NK-92 (cell line): ENCODE results near the gene GABRG3.

Experiments used
- DNase-seq: peaks from one replicate; lab custom pipeline; 2025; ENCODE audit not compliant: unreplicated experiment; lab: John Stamatoyannopoulos, UW

The GABRG3 gene

DNA sequence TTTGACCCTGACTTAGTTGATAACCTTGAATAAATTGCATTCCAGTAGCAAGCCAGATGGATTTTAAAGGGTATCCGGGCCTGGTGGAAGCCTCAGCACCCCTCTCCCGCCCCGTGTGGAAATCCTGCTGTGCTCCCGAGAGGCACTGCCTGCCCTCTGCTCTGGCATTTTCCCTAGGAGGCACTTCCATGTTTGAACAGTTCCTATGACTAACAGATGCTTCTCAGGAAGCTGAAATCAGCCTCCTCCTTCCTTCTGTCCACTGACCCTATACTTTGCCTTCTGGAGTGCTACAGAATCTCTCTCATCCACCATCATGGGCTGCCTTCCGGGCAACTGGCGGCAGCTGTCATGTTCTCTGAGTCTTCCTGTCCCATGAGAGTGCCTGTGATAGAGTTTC, 90.8 kb downstream of the GABRG3 start:
- DNase-seq: no peak

DNA sequence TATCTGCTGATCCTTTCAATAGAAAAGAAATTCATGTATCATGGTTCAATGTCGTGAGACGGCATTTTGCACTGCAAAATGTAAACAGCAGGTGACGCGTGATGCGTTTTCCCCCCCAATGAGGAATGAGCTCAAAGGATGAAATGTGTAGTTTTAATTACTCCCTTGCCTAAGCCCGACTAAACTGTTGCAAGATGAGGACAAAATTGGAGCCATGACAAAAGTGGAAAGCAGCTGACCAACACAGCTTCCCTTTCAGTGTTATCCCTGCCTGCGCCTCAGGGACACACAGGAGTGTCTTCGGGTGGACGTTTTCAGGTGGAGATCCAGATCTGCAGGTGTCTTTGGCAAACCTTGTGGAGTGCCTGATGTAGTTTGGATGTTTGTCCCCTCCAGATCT, 92.0 kb downstream of the GABRG3 start:
- DNase-seq: no peak

DNA sequence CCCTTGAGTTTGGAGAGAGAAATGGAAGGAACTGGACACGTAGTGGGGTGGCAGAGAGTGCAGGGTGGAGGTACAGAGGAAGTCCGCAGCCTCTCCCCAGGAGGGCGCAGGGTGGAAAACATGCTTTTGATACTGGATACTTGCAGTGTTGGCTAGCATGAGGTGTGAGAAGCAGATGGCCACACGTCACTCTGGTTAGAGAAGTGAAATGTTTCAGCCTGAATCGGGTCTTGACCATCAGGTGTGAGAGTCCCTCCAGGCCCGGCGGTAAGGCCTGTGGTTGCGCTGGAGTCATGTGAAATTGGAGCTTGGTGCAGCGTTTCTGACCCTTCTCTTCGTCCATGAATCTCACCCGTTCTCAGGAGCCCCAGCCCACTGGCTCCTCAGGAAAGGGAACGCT, 93.1 kb downstream of the GABRG3 start:
- no peak for DNase-seq

DNA sequence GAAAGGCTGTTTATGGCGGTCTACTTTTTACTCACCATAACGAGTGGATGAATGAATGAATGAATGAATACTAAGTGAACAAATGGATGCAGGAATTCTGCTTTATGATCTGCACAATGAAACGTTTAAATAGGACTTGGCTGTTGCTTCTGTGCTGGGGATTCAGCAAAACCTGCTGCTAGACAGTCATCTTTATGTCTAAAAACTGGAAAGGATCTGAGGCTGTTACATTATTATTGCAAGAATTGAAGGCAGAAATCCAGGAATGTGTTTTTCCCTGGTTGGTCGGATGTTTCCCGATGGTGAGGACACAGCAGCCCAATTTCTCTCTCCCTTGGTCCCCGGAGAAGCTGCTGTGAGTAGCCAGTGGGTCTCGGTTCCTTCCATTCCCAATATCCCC, 94.2 kb downstream of the GABRG3 start:
- DNase-seq: no peak

DNA sequence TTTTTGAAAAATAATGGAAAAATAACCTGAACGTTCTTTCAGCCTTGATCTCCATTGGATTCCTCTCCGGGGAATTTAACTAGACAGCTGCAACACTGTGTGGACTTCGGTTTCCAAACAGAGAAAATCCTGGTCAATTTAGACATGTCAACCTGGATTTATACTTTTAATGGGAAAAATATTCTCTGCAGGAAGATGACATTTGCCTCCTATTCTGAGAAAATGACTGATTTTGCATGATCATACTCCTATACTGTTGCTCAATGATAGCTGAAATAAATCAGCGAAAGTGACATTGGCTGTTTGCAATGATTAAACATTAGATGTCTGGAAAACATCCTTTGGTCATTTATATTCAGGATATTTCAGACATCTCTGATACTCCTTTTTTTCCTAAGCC, 94.8 kb downstream of the GABRG3 start:
- no peak for DNase-seq

GRCh38 chr15:27066446-27066845, 95.5 kb downstream of the GABRG3 start:
- DNase-seq: no peak

DNA sequence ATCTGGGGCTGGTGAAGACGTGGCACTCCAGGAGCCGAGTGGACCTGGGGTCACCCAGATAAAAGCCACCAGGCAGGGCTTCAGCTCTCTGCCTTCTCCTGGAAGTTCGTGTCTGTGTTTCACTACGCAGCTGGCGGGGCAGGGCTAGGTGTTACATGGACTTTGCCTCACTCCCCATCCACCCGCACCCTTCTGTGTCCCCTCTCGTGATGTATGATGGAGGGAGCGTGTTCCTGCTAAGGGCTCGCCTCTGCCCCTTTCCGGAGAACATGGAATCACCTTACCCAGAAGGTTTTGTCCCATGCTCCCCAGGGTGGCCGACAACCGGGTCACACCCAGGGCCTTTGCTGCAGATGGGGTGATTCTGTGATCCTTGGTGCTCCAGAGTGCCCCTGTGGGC, 96.2 kb downstream of the GABRG3 start:
- no peak for DNase-seq

DNA sequence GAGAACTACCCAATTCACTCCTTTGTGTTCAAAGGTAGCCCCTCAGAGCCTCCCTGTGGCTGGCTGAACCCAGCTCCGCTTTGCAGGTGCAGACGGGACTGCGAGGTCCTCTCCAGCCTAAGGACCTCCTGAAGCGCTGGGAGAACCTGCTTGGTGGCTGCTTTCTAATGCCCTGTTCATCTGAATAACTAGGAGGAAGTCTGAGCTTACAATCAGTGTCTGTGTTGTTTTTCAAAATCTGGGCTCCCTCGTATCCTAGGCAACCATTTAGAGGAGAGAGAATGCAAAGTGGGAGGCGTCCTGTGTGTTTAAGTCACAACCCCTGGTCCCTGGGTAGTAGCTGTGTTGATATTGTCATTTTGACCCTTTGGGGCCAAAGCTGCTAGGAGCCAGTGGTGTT, 99.9 kb downstream of the GABRG3 start:
- no peak for DNase-seq

DNA sequence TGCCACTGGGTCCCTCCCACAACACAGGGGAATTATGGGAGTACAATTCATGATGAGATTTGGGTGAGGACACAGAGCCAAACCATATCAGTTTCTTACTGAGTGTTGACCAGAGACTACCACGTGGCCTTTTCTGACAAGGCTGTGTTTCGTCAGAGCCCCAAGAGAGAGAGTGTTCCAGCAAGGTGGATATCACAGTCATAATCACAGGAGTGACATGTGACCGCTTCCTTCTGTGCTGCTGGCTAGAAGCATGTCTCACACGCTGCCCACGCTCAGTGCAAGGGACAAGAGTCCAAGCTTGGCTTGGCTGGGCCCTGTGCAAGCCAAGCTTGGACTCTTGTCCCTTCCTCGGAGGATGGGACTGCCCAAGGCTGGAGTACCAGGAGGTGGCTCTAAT, 103.2 kb downstream of the GABRG3 start:
- no peak for DNase-seq

DNA sequence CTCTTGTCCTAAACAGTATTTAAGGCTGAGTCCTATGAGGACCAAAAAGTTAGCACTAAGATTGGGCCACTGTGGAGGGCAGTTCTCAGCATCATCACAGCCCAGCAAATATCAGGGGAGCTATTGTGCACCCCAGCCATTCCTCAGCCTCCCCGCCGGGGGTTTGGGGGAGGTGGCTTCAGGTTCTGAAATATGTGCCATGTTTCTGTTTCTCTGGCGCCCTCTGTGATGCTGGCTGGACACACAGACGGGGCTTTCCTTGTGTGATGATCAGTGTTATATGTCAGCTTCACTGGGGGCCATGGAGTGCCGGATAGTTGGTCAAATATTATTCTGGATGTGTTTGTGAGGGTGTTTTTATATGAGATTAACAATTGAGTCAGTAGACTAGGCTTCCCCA, 106.8 kb downstream of the GABRG3 start:
- DNase-seq: no peak

- no peak for DNase-seq
Measured at GRCh38 chr15:27081676-27082418, 110.9 kb downstream of the GABRG3 start.

DNA sequence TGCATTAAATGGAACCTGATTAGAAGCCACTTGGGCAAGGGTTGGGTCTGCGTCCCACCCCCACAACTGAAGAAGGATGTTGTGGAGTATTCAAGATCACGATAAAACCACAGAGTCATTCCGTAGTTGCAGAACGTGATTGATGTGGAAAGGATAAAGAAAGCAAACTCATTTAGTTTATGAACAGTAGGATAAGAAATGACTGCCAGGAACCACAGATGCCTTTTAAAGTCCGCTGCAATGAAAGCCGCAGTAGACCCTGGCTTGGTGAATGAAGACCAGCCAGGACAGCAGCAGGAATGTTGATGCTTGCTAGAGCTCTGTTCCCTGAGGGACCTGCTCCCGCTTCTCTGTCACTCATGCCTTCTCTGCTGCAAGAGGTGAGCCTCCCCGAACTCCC, 111.5 kb downstream of the GABRG3 start:
- no peak for DNase-seq

DNA sequence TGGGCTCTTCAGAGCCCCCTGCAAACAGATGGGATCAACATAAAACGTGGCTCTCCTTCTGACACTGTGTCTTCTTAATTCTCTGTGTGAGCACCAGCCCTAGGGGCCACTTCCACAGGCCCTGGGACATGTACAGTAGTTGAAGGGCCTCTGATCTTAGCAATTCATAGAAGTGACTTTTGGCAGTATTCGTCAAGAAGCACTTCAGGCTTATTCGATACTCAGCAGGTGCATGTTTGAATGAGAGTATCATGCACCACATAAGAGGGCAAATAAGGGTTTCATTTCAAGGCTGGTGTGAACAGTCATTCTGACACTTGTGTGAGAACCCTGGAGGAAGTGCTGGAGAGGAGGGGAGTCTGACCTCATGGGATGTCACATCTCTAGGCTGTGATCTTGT, 113.9 kb downstream of the GABRG3 start:
- DNase-seq: no peak

GRCh38 chr15:27086149-27086548, 115.2 kb downstream of the GABRG3 start:
- no peak for DNase-seq

GRCh38 chr15:27086805-27087204, 115.8 kb downstream of the GABRG3 start:
- no peak for DNase-seq

DNA sequence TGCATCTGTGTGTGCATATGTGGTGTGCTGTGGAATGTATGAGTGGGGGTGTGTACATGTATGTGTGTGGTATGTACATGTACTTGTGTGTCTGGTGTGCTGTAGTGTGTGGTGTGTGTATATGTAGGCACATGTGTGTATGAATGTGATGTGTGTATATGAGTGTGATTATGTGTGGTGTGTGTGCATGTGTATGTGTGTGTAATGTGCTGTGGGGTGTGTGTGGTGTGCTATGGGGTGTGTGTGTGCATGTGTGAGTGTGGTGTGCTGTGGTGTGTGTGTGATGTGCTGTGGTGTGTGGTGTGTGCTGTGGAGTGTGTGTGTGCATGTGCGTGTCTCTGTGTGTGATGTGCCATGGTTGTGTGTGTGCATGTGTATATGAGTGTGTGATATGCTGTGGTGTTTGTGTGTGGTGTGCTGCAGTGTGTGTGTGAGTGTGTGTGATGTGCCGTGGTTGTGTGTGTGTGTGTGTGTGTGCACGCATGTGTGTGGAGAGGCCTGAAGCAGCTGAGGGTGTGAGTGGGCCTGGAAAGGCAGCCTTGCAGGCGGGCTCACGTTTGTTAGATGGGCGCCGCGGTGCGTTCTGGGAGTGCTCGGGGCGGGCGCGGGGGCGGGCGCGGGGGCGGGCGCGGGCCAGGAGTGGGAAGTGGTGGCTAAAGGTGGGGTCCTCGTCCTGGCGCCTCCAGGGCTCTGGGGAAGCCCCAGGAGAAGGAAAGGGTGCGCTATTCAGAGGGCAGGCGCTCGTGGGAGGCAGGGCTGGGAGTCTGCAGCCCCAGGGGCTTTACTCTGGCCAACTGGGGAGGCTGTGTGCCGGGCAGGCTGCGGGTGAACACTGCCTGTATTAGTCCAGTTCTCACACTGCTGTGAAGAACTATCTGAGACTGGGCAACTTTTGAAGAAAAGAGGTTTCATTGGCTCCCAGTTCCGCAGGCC, 116.9 kb downstream of the GABRG3 start:
- DNase-seq: no peak

DNA sequence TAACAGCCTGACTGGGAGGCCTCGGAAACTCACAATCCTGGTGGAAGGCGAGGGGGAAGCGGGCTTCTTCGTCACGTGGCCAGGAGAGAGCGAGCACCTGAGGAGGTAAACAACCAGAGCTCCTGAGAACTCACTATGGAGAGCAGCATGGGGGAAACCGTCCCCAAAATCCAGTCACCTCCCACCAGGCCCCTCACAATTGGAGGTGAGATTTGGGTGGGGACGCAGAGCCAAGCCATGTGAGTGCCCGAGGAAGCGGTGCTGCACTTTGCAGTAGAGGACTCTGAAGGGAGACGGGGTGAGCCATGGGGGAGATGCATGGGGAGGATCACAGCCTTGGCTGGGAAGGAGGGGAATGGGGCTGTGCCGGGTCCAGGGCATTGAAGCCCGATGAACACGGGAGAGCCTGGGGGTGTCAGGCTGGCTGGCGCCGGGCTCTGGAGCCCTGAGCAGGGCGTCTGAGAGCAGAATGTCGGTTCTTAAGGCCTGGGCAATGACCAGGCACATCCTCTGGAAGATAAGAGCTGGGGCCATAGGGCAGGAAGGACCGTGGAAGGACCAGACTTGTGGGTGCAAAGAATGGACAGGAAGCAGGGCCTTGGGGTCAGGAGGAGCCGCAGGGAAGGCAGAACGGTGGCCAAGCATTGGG, 117.7 kb downstream of the GABRG3 start:
- no peak for DNase-seq

- DNase-seq: no peak
Measured at GRCh38 chr15:27089233-27089586, 118.2 kb downstream of the GABRG3 start.

GRCh38 chr15:27089676-27090075, 118.7 kb downstream of the GABRG3 start:
- DNase-seq: no peak

DNA sequence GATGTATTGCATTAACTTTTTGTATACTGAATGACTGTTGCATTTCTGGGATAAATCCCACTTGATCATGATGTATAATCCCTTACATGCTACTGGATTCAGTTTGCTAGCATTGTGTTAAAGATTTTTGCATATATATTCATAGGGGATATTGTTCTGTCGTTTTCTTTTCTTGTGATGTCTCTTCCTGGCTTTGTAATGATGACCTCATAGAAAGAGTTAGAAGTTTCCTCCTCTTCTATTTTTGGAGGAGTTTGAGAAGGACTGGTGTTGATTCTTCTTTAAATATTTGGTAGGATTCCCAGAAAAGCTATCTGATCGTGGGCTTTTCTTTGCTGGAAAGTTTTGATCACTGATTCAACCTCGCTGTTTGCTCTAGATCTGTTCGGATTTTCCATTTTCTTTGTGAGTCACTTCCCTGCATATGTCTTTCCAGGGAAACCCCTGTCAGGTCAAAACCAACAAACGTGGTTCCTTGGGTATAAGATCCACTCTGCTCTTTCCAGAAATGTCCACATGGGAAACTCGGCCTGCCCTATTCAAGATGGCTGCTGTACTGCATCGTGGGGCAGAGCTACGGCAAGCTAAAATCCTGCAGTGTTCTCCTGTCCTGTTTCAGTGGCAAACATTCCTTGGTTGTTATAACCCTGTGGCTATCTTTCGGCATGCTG, 120.4 kb downstream of the GABRG3 start:
- DNase-seq: no peak

- DNase-seq: no peak
Measured at GRCh38 chr15:27092390-27092789, 121.4 kb downstream of the GABRG3 start.
